ENCODE measurements around the gene ZWILCH. TPM values are rescaled to one million over a fixed set of nuclear protein-coding genes. Genes with fewer than 3 reads are reported as not detected.
A peak's percentile ranks its signal among the peaks of the same experiment; 100 is the strongest.

ZWILCH gene
- total RNA-seq, 2 donors from 2014 or later = 24.6 to 45.0 TPM

GRCh38 chr15:66567897-66568296, 62.8 kb downstream of the ZWILCH start:
- no peak for ATAC-seq
- Mint-ChIP-seq H3K9me3 (no peaks in the 10 kb centered on the region), H3K27me3 (no peaks in the 10 kb centered on the region), H3K27ac (no peak overlapping the region), H3K4me3 (no peak overlapping the region), H3K4me1 (ENCODE audit: low read depth in 2 of 2) (peaks cover 6 to 10% of the 10 kb centered on the region in 2 donors), H3K36me3 (no peaks in the 10 kb centered on the region)
- no peak for DNase-seq (ENCODE audit: low spot score)

DNA sequence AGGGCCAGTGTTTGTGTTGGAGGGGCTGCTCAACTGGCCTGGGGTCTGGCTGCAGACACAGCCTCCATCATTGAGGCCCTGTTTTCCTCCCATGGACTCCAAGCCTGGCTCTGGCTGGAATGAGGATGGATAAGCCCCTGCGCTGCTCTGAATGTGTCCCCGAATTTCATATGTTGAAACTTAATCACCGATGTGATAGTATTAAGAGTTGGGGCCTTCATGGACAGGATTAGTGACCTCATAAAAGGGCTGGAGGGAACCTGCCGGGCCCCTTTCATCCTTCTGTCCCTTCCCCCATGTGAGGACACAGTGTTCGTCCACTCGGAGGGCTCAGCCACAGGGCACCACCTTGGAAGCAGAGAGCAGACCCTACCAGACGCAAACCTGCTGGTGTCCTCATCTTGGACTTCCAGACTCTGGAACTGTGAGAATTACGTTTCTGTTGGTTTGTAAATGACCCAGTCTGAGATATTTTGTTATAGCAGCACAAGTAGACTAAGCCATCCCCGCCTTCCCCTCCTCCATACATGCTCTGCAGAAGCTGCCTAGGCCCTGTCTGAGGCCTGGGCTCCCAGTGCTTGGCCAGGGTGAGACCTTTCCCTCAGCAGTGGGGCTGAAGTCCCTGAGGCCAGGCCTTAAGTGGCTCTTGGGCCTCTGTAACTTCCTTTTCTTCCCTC, 64.5 kb downstream of the ZWILCH start:
- ATAC-seq = no peak
- no peak for DNase-seq (ENCODE audit: low spot score)
- Mint-ChIP-seq H3K36me3 (no peaks in the 10 kb centered on the region), H3K27me3 (no peaks in the 10 kb centered on the region), H3K4me3 (no peak overlapping the region), H3K27ac (no peak overlapping the region), H3K4me1 (ENCODE audit: low read depth in 2 of 2) (peaks cover 16% of the 10 kb centered on the region in 2 donors), H3K9me3 (no peaks in the 10 kb centered on the region)

DNA sequence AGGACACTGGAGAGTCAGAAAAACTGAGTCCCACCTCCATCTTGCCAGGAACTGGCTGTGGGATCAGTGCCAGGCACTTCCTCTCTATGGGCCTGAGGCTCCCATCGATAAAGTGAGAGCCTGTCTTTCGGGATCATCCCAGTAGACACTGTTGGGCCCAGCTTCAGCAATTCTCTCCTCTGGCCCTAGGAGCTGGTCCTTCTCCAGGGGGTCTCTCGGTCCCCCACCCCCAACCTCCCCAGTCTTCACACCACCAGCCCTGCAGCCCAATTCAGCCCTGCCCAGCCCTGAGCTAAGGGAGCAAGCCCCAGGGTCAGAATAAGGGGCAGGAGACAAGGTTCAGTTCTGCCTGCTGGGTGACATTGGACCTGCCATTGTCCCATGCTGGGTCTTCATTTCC, 65.2 kb downstream of the ZWILCH start:
- H3K36me3 Mint-ChIP-seq = no peaks in the 10 kb centered on the region
- no peak for DNase-seq (ENCODE audit: low spot score)
- no peaks in the 10 kb centered on the region for H3K9me3 Mint-ChIP-seq
- H3K4me3 Mint-ChIP-seq = no peak overlapping the region
- ATAC-seq = no peak
- H3K4me1 Mint-ChIP-seq (ENCODE audit: low read depth in 2 of 2) = peaks cover 16% of the 10 kb centered on the region in 2 donors
- no peak overlapping the region for H3K27ac Mint-ChIP-seq
- no peaks in the 10 kb centered on the region for H3K27me3 Mint-ChIP-seq

- H3K36me3 Mint-ChIP-seq = no peaks in the 10 kb centered on the region
- ATAC-seq (no peak), DNase-seq (ENCODE audit: low spot score) (no peak)
- no peaks in the 10 kb centered on the region for H3K9me3 Mint-ChIP-seq
- H3K27me3 Mint-ChIP-seq = no peaks in the 10 kb centered on the region
- no peak overlapping the region for H3K4me3 Mint-ChIP-seq
- no peak overlapping the region for H3K27ac Mint-ChIP-seq
- peaks cover 16% of the 10 kb centered on the region in 2 donors for H3K4me1 Mint-ChIP-seq (ENCODE audit: low read depth in 2 of 2)
These were observed 65.8 kb downstream of the ZWILCH start for GRCh38 chr15:66570842-66571478.

- Mint-ChIP-seq H3K27ac (no peak overlapping the region), H3K9me3 (no peaks in the 10 kb centered on the region), H3K36me3 (no peaks in the 10 kb centered on the region), H3K4me1 (ENCODE audit: low read depth in 2 of 2) (peaks cover 6 to 11% of the 10 kb centered on the region in 2 donors), H3K4me3 (no peak overlapping the region), H3K27me3 (no peaks in the 10 kb centered on the region)
- DNase-seq (ENCODE audit: low spot score) (no peak), ATAC-seq (no peak)
These were observed 67.0 kb downstream of the ZWILCH start for GRCh38 chr15:66572146-66572545.

DNA sequence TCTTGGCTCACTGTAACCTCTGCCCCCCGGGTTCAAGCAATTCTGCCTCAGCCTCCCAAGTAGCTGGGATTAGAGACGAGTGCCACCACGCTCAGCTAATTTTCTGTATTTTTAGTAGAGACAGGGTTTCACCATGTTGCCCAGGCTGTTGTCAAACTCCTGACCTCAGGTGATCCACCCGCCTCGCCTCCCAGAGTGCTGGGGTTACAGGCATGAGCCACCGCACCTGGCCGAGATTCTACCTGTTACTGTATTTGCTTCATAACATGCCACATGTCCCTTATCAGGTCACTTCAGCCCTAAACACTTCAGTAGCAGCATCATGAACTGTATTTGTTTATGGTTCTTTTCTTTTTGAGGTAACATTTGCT, 68.2 kb downstream of the ZWILCH start:
- Mint-ChIP-seq H3K4me3 (no peak overlapping the region), H3K9me3 (no peaks in the 10 kb centered on the region), H3K36me3 (no peaks in the 10 kb centered on the region), H3K27me3 (no peaks in the 10 kb centered on the region), H3K4me1 (ENCODE audit: low read depth in 2 of 2) (peaks cover 6 to 10% of the 10 kb centered on the region in 2 donors), H3K27ac (no peak overlapping the region)
- ATAC-seq (no peak), DNase-seq (ENCODE audit: low spot score) (no peak)

GRCh38 chr15:66573719-66574595, 68.8 kb downstream of the ZWILCH start:
- Mint-ChIP-seq H3K9me3 (no peaks in the 10 kb centered on the region), H3K27ac (no peak overlapping the region), H3K4me3 (no peak overlapping the region), H3K4me1 (ENCODE audit: low read depth in 2 of 2) (peaks cover 6 to 10% of the 10 kb centered on the region in 2 donors), H3K36me3 (no peaks in the 10 kb centered on the region), H3K27me3 (no peaks in the 10 kb centered on the region)
- DNase-seq (ENCODE audit: low spot score) = no peak
- ATAC-seq = no peak

DNA sequence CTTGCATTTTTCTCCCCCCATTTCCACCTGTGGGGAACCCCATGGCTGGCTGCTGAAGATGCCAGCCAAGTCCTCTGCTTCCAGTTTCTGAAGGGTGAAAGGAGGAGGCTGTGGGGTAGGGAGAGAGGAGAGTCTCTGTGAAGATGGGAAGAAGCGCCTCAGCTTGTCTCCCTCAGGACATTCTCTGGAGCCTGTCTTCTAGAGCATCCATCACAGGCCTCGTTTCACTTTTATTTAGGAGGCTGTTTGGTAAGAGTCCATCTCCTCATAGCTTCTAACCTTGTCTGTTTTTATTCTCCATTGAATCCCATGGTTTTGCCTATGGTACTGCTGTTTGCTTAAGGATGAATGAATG, 69.4 kb downstream of the ZWILCH start:
- Mint-ChIP-seq H3K4me3 (no peak overlapping the region), H3K27me3 (no peaks in the 10 kb centered on the region), H3K27ac (no peak overlapping the region), H3K9me3 (no peaks in the 10 kb centered on the region), H3K4me1 (ENCODE audit: low read depth in 2 of 2) (peaks cover 6 to 10% of the 10 kb centered on the region in 2 donors), H3K36me3 (no peaks in the 10 kb centered on the region)
- DNase-seq (ENCODE audit: low spot score) (no peak), ATAC-seq (no peak)

DNA sequence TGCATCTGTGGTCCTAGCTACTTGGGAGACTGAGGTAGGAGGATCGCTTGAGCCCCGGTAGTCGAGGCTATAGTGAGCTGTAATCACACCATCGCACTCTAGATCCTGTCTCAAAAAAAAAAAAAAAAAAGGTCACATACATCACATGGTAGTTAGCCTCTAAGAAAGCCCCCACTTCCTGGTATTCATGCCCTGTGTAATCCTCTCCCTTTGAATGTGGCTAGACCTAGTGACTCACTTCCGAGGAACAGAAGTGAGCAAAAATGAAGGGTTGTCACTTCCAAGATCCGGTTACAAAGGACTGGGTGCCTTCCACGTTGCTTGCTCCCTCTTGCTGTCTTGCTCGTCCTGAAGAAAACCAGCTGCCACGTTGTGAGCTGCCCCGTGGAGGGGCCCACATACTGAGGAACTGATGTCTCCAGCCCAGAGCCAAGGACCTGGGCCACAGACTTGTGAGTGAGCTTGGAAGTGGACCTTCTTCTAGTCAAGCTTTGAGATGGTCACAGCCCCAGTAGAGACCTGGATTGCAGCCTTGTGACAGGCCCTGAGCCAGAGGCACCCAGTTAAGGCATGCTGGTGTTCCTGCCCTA, 73.3 kb downstream of the ZWILCH start:
- Mint-ChIP-seq H3K36me3 (no peaks in the 10 kb centered on the region), H3K27ac (peak overlapping the region in 1 of 2 donors; percentile 10), H3K4me1 (ENCODE audit: low read depth in 2 of 2) (peaks cover 6 to 9% of the 10 kb centered on the region in 2 donors), H3K27me3 (no peaks in the 10 kb centered on the region), H3K9me3 (no peaks in the 10 kb centered on the region), H3K4me3 (no peak overlapping the region)
- DNase-seq (ENCODE audit: low spot score) (no peak), ATAC-seq (peak; percentile 56 to 83)

- DNase-seq (ENCODE audit: low spot score) (no peak), ATAC-seq (no peak)
- H3K27ac Mint-ChIP-seq = no peak overlapping the region
- no peak overlapping the region for H3K4me3 Mint-ChIP-seq
- H3K9me3 Mint-ChIP-seq = no peaks in the 10 kb centered on the region
- H3K36me3 Mint-ChIP-seq = no peaks in the 10 kb centered on the region
- no peaks in the 10 kb centered on the region for H3K27me3 Mint-ChIP-seq
- H3K4me1 Mint-ChIP-seq (ENCODE audit: low read depth in 2 of 2) = no peaks in the 10 kb centered on the region
These were observed 75.5 kb downstream of the ZWILCH start for GRCh38 chr15:66580643-66581042.

DNA sequence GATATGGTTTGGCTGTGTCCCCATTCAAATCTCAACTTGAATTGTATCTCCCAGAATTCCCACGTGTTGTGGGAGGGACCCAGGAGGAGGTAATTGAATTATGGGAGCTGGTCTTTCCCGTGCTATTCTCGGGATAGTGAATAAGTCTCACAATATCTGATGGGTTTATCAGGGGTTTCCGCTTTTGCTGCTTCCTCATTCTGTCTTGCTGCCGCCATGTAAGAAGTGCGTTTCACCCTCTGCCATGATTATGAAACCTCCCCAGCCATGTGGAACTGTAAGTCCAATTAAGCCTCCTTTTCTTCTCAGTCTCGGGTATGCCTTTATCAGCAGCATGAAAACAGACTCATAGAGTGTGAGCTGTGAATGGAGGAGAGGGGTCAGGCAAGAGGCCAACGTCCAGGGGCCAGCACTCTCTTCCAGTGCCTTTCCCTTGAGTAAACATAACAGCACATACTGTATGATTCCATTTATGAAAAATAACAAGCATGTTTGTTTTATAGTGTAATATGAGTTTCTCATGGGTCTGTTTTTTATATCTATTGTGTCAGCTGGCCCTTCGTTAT, 76.9 kb downstream of the ZWILCH start:
- Mint-ChIP-seq H3K36me3 (no peaks in the 10 kb centered on the region), H3K4me1 (ENCODE audit: low read depth in 2 of 2) (no peaks in the 10 kb centered on the region), H3K27ac (no peak overlapping the region)

DNA sequence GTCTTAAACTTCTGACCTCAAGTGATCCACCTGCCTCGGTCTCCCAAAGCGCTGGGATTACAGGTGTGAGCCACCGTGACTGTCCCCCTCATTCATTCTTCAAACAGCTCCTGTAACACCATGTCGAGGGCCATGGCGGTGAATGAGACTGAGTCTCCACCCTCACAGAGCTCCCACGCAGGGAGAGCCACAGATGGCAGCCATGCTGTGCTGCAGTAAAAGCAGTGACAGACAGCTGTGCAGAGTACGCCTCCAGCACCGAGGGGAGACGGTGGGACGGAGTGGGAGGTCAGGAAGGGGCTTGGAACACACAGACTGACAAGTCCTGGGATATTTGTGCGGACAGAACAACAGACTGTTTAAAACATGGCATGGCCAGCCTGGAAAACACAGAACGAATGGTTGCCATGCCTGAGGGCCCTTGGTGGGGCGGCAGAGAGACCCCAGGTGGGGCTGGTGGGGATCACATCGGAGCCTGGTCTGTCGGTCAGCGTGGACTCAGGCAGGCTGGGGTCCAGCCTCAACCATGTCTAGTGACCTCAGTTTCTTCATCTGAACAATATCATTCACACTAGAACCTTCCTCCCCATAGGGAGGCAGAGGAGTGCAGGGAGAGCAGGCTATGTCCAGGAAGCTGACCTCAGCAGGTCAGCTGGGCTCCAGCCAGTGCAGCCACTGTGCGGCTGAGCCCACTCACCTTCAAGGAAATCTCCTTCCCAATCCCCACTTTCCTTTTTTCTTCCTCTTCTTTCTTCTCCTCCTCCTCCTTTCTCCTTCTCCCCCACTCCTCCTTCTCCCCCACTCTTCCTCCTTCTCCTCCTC, 81.2 kb downstream of the ZWILCH start:
- DNase-seq (ENCODE audit: low spot score) = no peak
- no peaks in the 10 kb centered on the region for H3K4me1 Mint-ChIP-seq (ENCODE audit: low read depth in 2 of 2)
- H3K9me3 Mint-ChIP-seq = no peaks in the 10 kb centered on the region
- H3K27me3 Mint-ChIP-seq = peaks cover 7 to 15% of the 10 kb centered on the region in 2 donors
- H3K27ac Mint-ChIP-seq = no peak overlapping the region
- no peaks in the 10 kb centered on the region for H3K36me3 Mint-ChIP-seq
- no peak for ATAC-seq
- H3K4me3 Mint-ChIP-seq = no peak overlapping the region

More for the DNA sequence above, 76.9 kb downstream of the ZWILCH start:
- Mint-ChIP-seq H3K27me3 (peaks cover 0 to 2% of the 10 kb centered on the region in 2 donors), H3K9me3 (no peaks in the 10 kb centered on the region), H3K4me3 (no peak overlapping the region)
- no peak for DNase-seq (ENCODE audit: low spot score)
- ATAC-seq = no peak

- no peak for ATAC-seq
- no peak overlapping the region for H3K4me3 Mint-ChIP-seq
- no peak overlapping the region for H3K27ac Mint-ChIP-seq
- no peaks in the 10 kb centered on the region for H3K36me3 Mint-ChIP-seq
- no peaks in the 10 kb centered on the region for H3K9me3 Mint-ChIP-seq
- DNase-seq (ENCODE audit: low spot score) = no peak
- H3K4me1 Mint-ChIP-seq (ENCODE audit: low read depth in 2 of 2) = no peaks in the 10 kb centered on the region
- H3K27me3 Mint-ChIP-seq = peaks cover 7 to 15% of the 10 kb centered on the region in 2 donors
These were observed 81.9 kb downstream of the ZWILCH start for GRCh38 chr15:66587020-66587419.
